ENCODE measurements around the gene POTEJ. TPM values are rescaled to one million over a fixed set of nuclear protein-coding genes. Genes with fewer than 3 reads are reported as not detected.
A peak's percentile ranks its signal among the peaks of the same experiment; 100 is the strongest.
"Not testable (repeated sequence)": the region's sequence is repeated elsewhere in the genome, so short reads cannot be mapped to it uniquely, and the experiment has no call there.

POTEJ gene
- total RNA-seq, 1 experiment from 2014 or later, result not detected

- H3K23ac ChIP-seq (ENCODE audit: insufficient read length, low read depth, low read length); H3K79me1 ChIP-seq (ENCODE audit: insufficient read depth, low read depth, low read length, poor library complexity, severe bottlenecking); H4K5ac ChIP-seq (ENCODE audit: insufficient read length, low read depth, low read length); H3K4me1 Mint-ChIP-seq; H4K20me1 ChIP-seq (ENCODE audit: control insufficient read depth, insufficient read depth, insufficient read length); H2AFZ ChIP-seq (ENCODE audit: low read length); H3K27me3 ChIP-seq (ENCODE audit: insufficient read depth, low read length); H3K79me2 ChIP-seq (ENCODE audit: insufficient read depth, low read length); H3K27ac ChIP-seq (ENCODE audit: insufficient read length, low read depth, low read length); H4K8ac ChIP-seq (replicated peaks; ENCODE audit: insufficient read length, low read depth, low read length); H3K14ac ChIP-seq (ENCODE audit: insufficient read depth, low read length); H2BK12ac ChIP-seq (ENCODE audit: insufficient read length, low read depth, low read length); H2AK5ac ChIP-seq (ENCODE audit: insufficient read length, low read length); H3K4me3 Mint-ChIP-seq; H3K23me2 ChIP-seq (ENCODE audit: insufficient read length, low read depth, low read length, poor library complexity, severe bottlenecking); H4K91ac ChIP-seq (ENCODE audit: insufficient read length, low read depth, low read length); H3K27me3 Mint-ChIP-seq (ENCODE audit: low read depth); H3K4me2 ChIP-seq (ENCODE audit: insufficient read depth, insufficient read length, low read length); H3T11ph ChIP-seq (ENCODE audit: low read length); H3K9ac ChIP-seq (ENCODE audit: extremely low read depth, insufficient read length, low read length); H2BK15ac ChIP-seq (ENCODE audit: low read depth, low read length); H3K9me3 ChIP-seq (ENCODE audit: control insufficient read depth, low read depth, low read length); H3K56ac ChIP-seq (ENCODE audit: insufficient read length, low read depth, low read length); H2BK20ac ChIP-seq (ENCODE audit: low read depth, low read length, poor library complexity, severe bottlenecking); H2BK5ac ChIP-seq (ENCODE audit: insufficient read length, low read length); H3K9me3 Mint-ChIP-seq; H3K18ac ChIP-seq (ENCODE audit: insufficient read length, low read depth, low read length); H3K36me3 Mint-ChIP-seq (ENCODE audit: insufficient read depth in 1 of 3, low read depth in 3 of 3); H3K4me1 ChIP-seq (ENCODE audit: insufficient read depth, low read length); H2BK120ac ChIP-seq (ENCODE audit: low read depth, low read length, poor library complexity, severe bottlenecking); H3K4ac ChIP-seq (ENCODE audit: low read depth, low read length); H3K27ac Mint-ChIP-seq: not testable (repeated sequence)
- WGBS (ENCODE audit: extremely low coverage, insufficient read length, low lambda C conversion rate), result no CpG with 5 or more reads among the region's 15 CpGs
- peak; percentile 19 for DNase-seq
Measured at GRCh38 chr2:130610486-130610885, 754 bp upstream of the POTEJ start.

GRCh38 chr2:130628784-130629475 lies 17.7 kb downstream of the POTEJ start:
- not testable (repeated sequence) for H3K79me1 ChIP-seq (ENCODE audit: insufficient read depth, low read depth, low read length, poor library complexity, severe bottlenecking); H3K23ac ChIP-seq (ENCODE audit: insufficient read length, low read depth, low read length); H4K5ac ChIP-seq (ENCODE audit: insufficient read length, low read depth, low read length); H3K9me3 ChIP-seq (ENCODE audit: control insufficient read depth, low read depth, low read length); H2BK20ac ChIP-seq (ENCODE audit: low read depth, low read length, poor library complexity, severe bottlenecking); H3K9ac ChIP-seq (ENCODE audit: extremely low read depth, insufficient read length, low read length); H3T11ph ChIP-seq (ENCODE audit: low read length); H3K4me3 Mint-ChIP-seq; H3K4me2 ChIP-seq (ENCODE audit: insufficient read depth, insufficient read length, low read length); H3K4me1 ChIP-seq (ENCODE audit: insufficient read depth, low read length); H3K4ac ChIP-seq (ENCODE audit: low read depth, low read length); H2AFZ ChIP-seq (ENCODE audit: low read length); H4K8ac ChIP-seq (replicated peaks; ENCODE audit: insufficient read length, low read depth, low read length); H3K36me3 Mint-ChIP-seq (ENCODE audit: insufficient read depth in 1 of 3, low read depth in 3 of 3); H3K18ac ChIP-seq (ENCODE audit: insufficient read length, low read depth, low read length); H2BK12ac ChIP-seq (ENCODE audit: insufficient read length, low read depth, low read length); H3K27ac ChIP-seq (ENCODE audit: insufficient read length, low read depth, low read length); H4K20me1 ChIP-seq (ENCODE audit: control insufficient read depth, insufficient read depth, insufficient read length); H2BK5ac ChIP-seq (ENCODE audit: insufficient read length, low read length); H4K91ac ChIP-seq (ENCODE audit: insufficient read length, low read depth, low read length); H3K56ac ChIP-seq (ENCODE audit: insufficient read length, low read depth, low read length); H3K23me2 ChIP-seq (ENCODE audit: insufficient read length, low read depth, low read length, poor library complexity, severe bottlenecking); H3K14ac ChIP-seq (ENCODE audit: insufficient read depth, low read length); H3K27me3 Mint-ChIP-seq (ENCODE audit: low read depth); H3K27ac Mint-ChIP-seq; H2AK5ac ChIP-seq (ENCODE audit: insufficient read length, low read length); DNase-seq; H3K27me3 ChIP-seq (ENCODE audit: insufficient read depth, low read length); H3K79me2 ChIP-seq (ENCODE audit: insufficient read depth, low read length); H2BK120ac ChIP-seq (ENCODE audit: low read depth, low read length, poor library complexity, severe bottlenecking); H3K9me3 Mint-ChIP-seq; H2BK15ac ChIP-seq (ENCODE audit: low read depth, low read length); H3K4me1 Mint-ChIP-seq
- no CpG with 5 or more reads among the region's 10 CpGs for WGBS (ENCODE audit: extremely low coverage, insufficient read length, low lambda C conversion rate)
